ENCODE data around the gene RPS15.

The RPS15 gene

GRCh38 chr19:1408300-1409203 is 29.6 kb upstream of the RPS15 start:
- H3K4me1 ChIP-seq, result peaks cover 57 to 77% (median 68%) of the 10 kb centered on the region in 10 experiments
- peak overlapping the region; percentile 95 to 100 (median 100) for H3K4me3 ChIP-seq
- H3K9me3 ChIP-seq (replicated peaks in 1 of 11), result no peaks in the 10 kb centered on the region
- H4K20me1 ChIP-seq, result peaks cover 51 to 55% (median 52%) of the 10 kb centered on the region in 11 experiments
- H3K36me3 ChIP-seq, result peaks cover 29 to 49% (median 46%) of the 10 kb centered on the region in 11 experiments
- H3K27ac ChIP-seq, result peak overlapping the region; percentile 98 to 100 (median 100)
- no peaks in the 10 kb centered on the region for H3K27me3 ChIP-seq
- no peak for TF ChIP-seq Cebpa-rat (IDR thresholded peaks at IDR 0.05)
- H3K4me2 ChIP-seq, result peak overlapping the region; percentile 94 to 99 (median 96)
- H3K9ac ChIP-seq, result peak overlapping the region; percentile 100

GRCh38 chr19:1409204-1410005 is 28.8 kb upstream of the RPS15 start:
- H3K4me1 ChIP-seq, result peaks cover 52 to 77% (median 66%) of the 10 kb centered on the region in 10 experiments
- peak overlapping the region; percentile 98 to 100 (median 100); a peak in 21 of 22 replicates for H3K27ac ChIP-seq
- peaks cover 32 to 57% (median 54%) of the 10 kb centered on the region in 11 experiments for H3K36me3 ChIP-seq

GRCh38 chr19:1410136-1410786 is 27.9 kb upstream of the RPS15 start:
- Histone ChIP-seq H3K4me2 (peak overlapping the region; percentile 94 to 99 (median 96)), H3K4me3 (peak overlapping the region; percentile 95 to 100 (median 100); a peak in 16 of 20 replicates), H3K9me3 (replicated peaks in 1 of 11) (no peaks in the 10 kb centered on the region), H3K36me3 (peaks cover 32 to 66% (median 59%) of the 10 kb centered on the region in 11 experiments), H3K27ac (peak overlapping the region in 9 of 11 experiments; percentile 16 to 100 (median 100); a peak in 17 of 22 replicates), H3K27me3 (no peaks in the 10 kb centered on the region), H4K20me1 (peaks cover 68 to 73% (median 69%) of the 10 kb centered on the region in 11 experiments), H3K9ac (peak overlapping the region; percentile 100), H3K4me1 (peaks cover 48 to 77% (median 66%) of the 10 kb centered on the region in 10 experiments)
- TF ChIP-seq Cebpa-rat (IDR thresholded peaks at IDR 0.05), result no peak

More at GRCh38 chr19:1409204-1410005, 28.8 kb upstream of the RPS15 start:
- Histone ChIP-seq H4K20me1 (peaks cover 60 to 64% (median 61%) of the 10 kb centered on the region in 11 experiments), H3K9me3 (replicated peaks in 1 of 11) (no peaks in the 10 kb centered on the region), H3K9ac (peak overlapping the region; percentile 100), H3K27me3 (no peaks in the 10 kb centered on the region), H3K4me2 (peak overlapping the region; percentile 94 to 99 (median 96)), H3K4me3 (peak overlapping the region; percentile 95 to 100 (median 100))
- no peak for TF ChIP-seq Cebpa-rat (IDR thresholded peaks at IDR 0.05)

- peak overlapping the region; percentile 100; a peak in 21 of 22 replicates for H3K9ac ChIP-seq
- no peaks in the 10 kb centered on the region for H3K9me3 ChIP-seq (replicated peaks in 1 of 11)
- H4K20me1 ChIP-seq, result peaks cover 74 to 78% (median 75%) of the 10 kb centered on the region in 11 experiments
- peak overlapping the region in 4 of 10 experiments; percentile 98 to 100 (median 100); a peak in 5 of 20 replicates for H3K4me3 ChIP-seq
- peaks cover 32 to 71% (median 65%) of the 10 kb centered on the region in 11 experiments for H3K36me3 ChIP-seq
- H3K27me3 ChIP-seq, result no peaks in the 10 kb centered on the region
- TF ChIP-seq Cebpa-rat (IDR thresholded peaks at IDR 0.05), result no peak
- H3K4me2 ChIP-seq, result peak overlapping the region; percentile 94 to 99 (median 96)
- H3K4me1 ChIP-seq, result peaks cover 50 to 81% (median 70%) of the 10 kb centered on the region in 10 experiments
- peak overlapping the region in 9 of 11 experiments; percentile 16 to 100 (median 100); a peak in 15 of 22 replicates for H3K27ac ChIP-seq
Observed at GRCh38 chr19:1410789-1411188, 27.4 kb upstream of the RPS15 start.

GRCh38 chr19:1411255-1412191 is 26.7 kb upstream of the RPS15 start:
- Histone ChIP-seq H3K36me3 (peaks cover 39 to 79% (median 72%) of the 10 kb centered on the region in 11 experiments), H3K9me3 (replicated peaks in 1 of 11) (no peaks in the 10 kb centered on the region), H4K20me1 (peaks cover 81 to 85% (median 82%) of the 10 kb centered on the region in 11 experiments), H3K27me3 (no peaks in the 10 kb centered on the region), H3K27ac (peak overlapping the region in 7 of 11 experiments; percentile 47 to 100 (median 100); a peak in 12 of 22 replicates), H3K4me3 (0 out of 20 replicates have a peak overlapping the region, but pooled peaks of 2 of the 10 experiments have one; percentile 9 to 100), H3K4me2 (peak overlapping the region; percentile 94 to 99 (median 96); a peak in 20 of 22 replicates), H3K4me1 (peaks cover 50 to 81% (median 69%) of the 10 kb centered on the region in 10 experiments), H3K9ac (peak overlapping the region; percentile 100; a peak in 20 of 22 replicates)
- no peak for TF ChIP-seq Cebpa-rat (IDR thresholded peaks at IDR 0.05)

- Histone ChIP-seq H3K4me1 (peaks cover 45 to 83% (median 68%) of the 10 kb centered on the region in 10 experiments), H3K4me2 (peak overlapping the region in 8 of 11 experiments; percentile 94 to 99 (median 96); a peak in 12 of 22 replicates), H3K36me3 (peaks cover 47 to 88% (median 81%) of the 10 kb centered on the region in 11 experiments), H3K27ac (peak overlapping the region in 5 of 11 experiments; percentile 100; a peak in 4 of 22 replicates), H4K20me1 (peaks cover 90 to 94% (median 91%) of the 10 kb centered on the region in 11 experiments), H3K27me3 (no peaks in the 10 kb centered on the region; a peak in 1 of 22 replicates), H3K4me3 (no peak overlapping the region), H3K9me3 (replicated peaks in 1 of 11) (no peaks in the 10 kb centered on the region), H3K9ac (peak overlapping the region in 8 of 11 experiments; percentile 100; a peak in 10 of 22 replicates)
- TF ChIP-seq Cebpa-rat (IDR thresholded peaks at IDR 0.05), result no peak
Observed at GRCh38 chr19:1412323-1412923, 25.8 kb upstream of the RPS15 start.

Data from BLaER1 treated with 17β-estradiol and CSF1 and Interleukin-3, amounts not matched to agents 10 nM and 100 nM (cell line).